HEK293 (cell line): Measurements from ENCODE around the gene ZBTB4.

Experiments used
- CTCF ChIP-seq: fragments of 450-650 bp; formaldehyde crosslinking; IDR thresholded peaks from 2 replicates; pipeline ENCODE4 v1.5.1; 2016; ENCODE audit warnings: missing biosample characterization, missing genetic modification characterization
- GLIS1 ChIP-seq: fragments of 450-650 bp; formaldehyde crosslinking; IDR thresholded peaks from 2 replicates; pipeline ENCODE4 v1.5.1; 2016; ENCODE audit warnings: missing biosample characterization, missing genetic modification characterization
- KLF16 ChIP-seq: fragments of 450-650 bp; formaldehyde crosslinking; IDR thresholded peaks from 2 replicates; pipeline ENCODE4 v1.5.1; 2017; ENCODE audit warnings: missing biosample characterization, missing genetic modification characterization
- SCRT1 ChIP-seq: fragments of 450-650 bp; formaldehyde crosslinking; IDR thresholded peaks from 2 replicates; pipeline ENCODE4 v1.5.1; 2016; ENCODE audit warnings: missing biosample characterization, missing genetic modification characterization, borderline replicate concordance
- ZBTB11 ChIP-seq: fragments of 450-650 bp; formaldehyde crosslinking; conservative IDR thresholded peaks from 2 replicates; pipeline ENCODE4 v1.5.1; 2016; ENCODE audit warnings: low read depth, missing biosample characterization, missing genetic modification characterization
- ZFHX2 ChIP-seq: fragments of 450-650 bp; formaldehyde crosslinking; conservative IDR thresholded peaks from 2 replicates; pipeline ENCODE4 v1.5.1; 2016; ENCODE audit warnings: missing biosample characterization, missing genetic modification characterization
- ZNF280C ChIP-seq: fragments of 450-650 bp; formaldehyde crosslinking; IDR thresholded peaks from 2 replicates; pipeline ENCODE4 v1.5.1; 2016; ENCODE audit warnings: missing biosample characterization, missing genetic modification characterization
- ZNF404 ChIP-seq: fragments of 450-650 bp; formaldehyde crosslinking; IDR thresholded peaks from 2 replicates; pipeline ENCODE4 v1.5.1; 2017; ENCODE audit warnings: missing biosample characterization, missing genetic modification characterization
- ZNF449 ChIP-seq: fragments of 450-650 bp; formaldehyde crosslinking; IDR thresholded peaks from 2 replicates; pipeline ENCODE4 v1.5.1; 2017; ENCODE audit warnings: missing biosample characterization, mild to moderate bottlenecking, missing genetic modification characterization, moderate library complexity
- ZNF518A ChIP-seq: fragments of 450-650 bp; formaldehyde crosslinking; conservative IDR thresholded peaks from 2 replicates; pipeline ENCODE4 v1.5.1; 2016; ENCODE audit warnings: low read depth, missing biosample characterization, missing genetic modification characterization
- ZNF530 ChIP-seq: fragments of 450-650 bp; formaldehyde crosslinking; IDR thresholded peaks from 2 replicates; pipeline ENCODE4 v1.5.1; 2016; ENCODE audit warnings: low read depth, missing biosample characterization, missing genetic modification characterization
- ZNF544 ChIP-seq: fragments of 450-650 bp; formaldehyde crosslinking; IDR thresholded peaks from 2 replicates; pipeline ENCODE4 v1.5.0; 2017; ENCODE audit warnings: missing biosample characterization, missing genetic modification characterization
- ZNF585B ChIP-seq: fragments of 450-650 bp; formaldehyde crosslinking; IDR thresholded peaks from 2 replicates; pipeline ENCODE4 v1.5.1; 2016; ENCODE audit warnings: missing biosample characterization, missing genetic modification characterization
- ZNF600 ChIP-seq: fragments of 450-650 bp; formaldehyde crosslinking; IDR thresholded peaks from 2 replicates; pipeline ENCODE4 v1.5.1; 2016; ENCODE audit warnings: missing biosample characterization, missing genetic modification characterization
- ZNF621 ChIP-seq: fragments of 450-650 bp; formaldehyde crosslinking; IDR thresholded peaks from 2 replicates; pipeline ENCODE4 v1.5.1; 2017; ENCODE audit warnings: missing biosample characterization, missing genetic modification characterization
- ZNF626 ChIP-seq: fragments of 450-650 bp; sonication (Bioruptor Pico); formaldehyde crosslinking; IDR thresholded peaks from 2 replicates; pipeline ENCODE4 v1.5.1; 2018; ENCODE audit warnings: missing biosample characterization, missing genetic modification characterization, inconsistent platforms
- ZNF660 ChIP-seq: fragments of 450-650 bp; IDR thresholded peaks from 2 replicates; pipeline ENCODE4 v1.5.1; 2018; ENCODE audit warnings: missing biosample characterization, mild to moderate bottlenecking, missing genetic modification characterization
- ZNF785 ChIP-seq: fragments of 450-650 bp; formaldehyde crosslinking; IDR thresholded peaks from 2 replicates; pipeline ENCODE4 v1.5.1; 2016; ENCODE audit warnings: missing biosample characterization, missing genetic modification characterization
- ZNF837 ChIP-seq: fragments of 450-650 bp; formaldehyde crosslinking; IDR thresholded peaks from 2 replicates; pipeline ENCODE4 v1.5.1; 2016; ENCODE audit warnings: missing biosample characterization, missing genetic modification characterization
- TF ChIP-seq, protein P1 (sequence below): fragments of 450-650 bp; formaldehyde crosslinking; IDR thresholded peaks from 2 replicates; pipeline ENCODE4 v1.5.1; 2016; ENCODE audit warnings: missing biosample characterization, missing genetic modification characterization
- TF ChIP-seq, protein P2 (sequence below): fragments of 450-650 bp; formaldehyde crosslinking; IDR thresholded peaks from 2 replicates; pipeline ENCODE4 v1.5.1; 2016; ENCODE audit warnings: missing biosample characterization, missing genetic modification characterization, low read depth

The ZBTB4 gene

DNA sequence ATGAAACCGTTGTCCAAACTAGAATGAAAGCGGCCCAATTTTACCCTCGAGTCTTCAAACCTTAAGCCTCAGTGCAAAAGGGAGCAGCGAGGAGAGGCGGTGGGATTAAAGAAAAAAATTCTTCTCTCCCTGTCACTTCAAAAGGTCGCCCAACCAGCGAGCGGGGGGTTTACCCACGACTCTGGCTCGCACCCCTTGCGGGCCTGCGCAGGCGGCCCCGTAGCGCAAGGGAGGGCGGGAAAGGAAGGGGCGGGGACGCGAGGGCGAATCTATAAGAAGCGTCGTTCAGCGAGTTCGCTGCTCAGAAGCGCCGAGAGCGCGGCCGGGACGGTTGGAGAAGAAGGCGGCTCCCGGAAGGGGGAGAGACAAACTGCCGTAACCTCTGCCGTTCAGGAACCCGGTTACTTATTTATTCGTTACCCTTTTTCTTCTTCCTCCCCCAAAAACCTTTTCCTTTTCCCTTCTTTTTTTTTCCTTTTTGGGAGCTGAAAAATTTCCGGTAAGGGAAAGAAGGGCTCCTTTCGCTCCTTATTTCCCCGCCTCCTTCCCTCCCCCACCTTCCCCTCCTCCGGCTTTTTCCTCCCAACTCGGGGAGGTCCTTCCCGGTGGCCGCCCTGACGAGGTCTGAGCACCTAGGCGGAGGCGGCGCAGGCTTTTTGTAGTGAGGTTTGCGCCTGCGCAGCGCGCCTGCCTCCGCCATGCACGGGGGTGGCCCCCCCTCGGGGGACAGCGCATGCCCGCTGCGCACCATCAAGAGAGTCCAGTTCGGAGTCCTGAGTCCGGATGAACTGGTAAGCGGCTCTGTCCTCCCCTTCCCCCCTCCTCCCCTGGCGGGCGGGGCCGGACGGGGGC, 4.9 kb upstream of the ZBTB4 start, which contains the start of gene POLR2A (continued):
- TF ChIP-seq ZBTB11 (tag by site-specific recombination) (peak; percentile 78), SCRT1 (no peak), ZNF621 (tag by site-specific recombination) (no peak), GLIS1 (tag by site-specific recombination) (peak; percentile 80), ZNF660 (tag by site-specific recombination) (peak; percentile 97), ZNF404 (no peak), ZNF585B (tag by site-specific recombination) (no peak), ZNF518A (0 out of 2 replicates have a peak, but pooled peaks have one; percentile 38), CTCF (tag by site-specific recombination) (no peak), ZNF626 (tag by site-specific recombination) (no peak), ZNF544 (tag by site-specific recombination) (no peak), ZNF785 (tag by site-specific recombination) (peak; percentile 77; the same call in 1 of the 2 replicates), ZFHX2 (tag by site-specific recombination) (peak; percentile 90), ZNF837 (tag by site-specific recombination) (peak; percentile 98), ZNF280C (tag by site-specific recombination) (no peak), KLF16 (tag by site-specific recombination) (peak; percentile 96), ZNF530 (no peak), ZNF449 (tag by site-specific recombination) (peak; percentile 76; the same call in 1 of the 2 replicates), ZNF600 (tag by site-specific recombination) (peak; percentile 87)
- TF ChIP-seq, protein P1, sequence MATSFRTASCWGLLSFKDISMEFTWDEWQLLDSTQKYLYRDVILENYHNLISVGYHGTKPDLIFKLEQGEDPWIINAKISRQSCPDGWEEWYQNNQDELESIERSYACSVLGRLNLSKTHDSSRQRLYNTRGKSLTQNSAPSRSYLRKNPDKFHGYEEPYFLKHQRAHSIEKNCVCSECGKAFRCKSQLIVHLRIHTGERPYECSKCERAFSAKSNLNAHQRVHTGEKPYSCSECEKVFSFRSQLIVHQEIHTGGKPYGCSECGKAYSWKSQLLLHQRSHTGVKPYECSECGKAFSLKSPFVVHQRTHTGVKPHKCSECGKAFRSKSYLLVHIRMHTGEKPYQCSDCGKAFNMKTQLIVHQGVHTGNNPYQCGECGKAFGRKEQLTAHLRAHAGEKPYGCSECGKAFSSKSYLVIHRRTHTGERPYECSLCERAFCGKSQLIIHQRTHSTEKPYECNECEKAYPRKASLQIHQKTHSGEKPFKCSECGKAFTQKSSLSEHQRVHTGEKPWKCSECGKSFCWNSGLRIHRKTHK (tag by site-specific recombination) = no peak
- TF ChIP-seq, protein P2, sequence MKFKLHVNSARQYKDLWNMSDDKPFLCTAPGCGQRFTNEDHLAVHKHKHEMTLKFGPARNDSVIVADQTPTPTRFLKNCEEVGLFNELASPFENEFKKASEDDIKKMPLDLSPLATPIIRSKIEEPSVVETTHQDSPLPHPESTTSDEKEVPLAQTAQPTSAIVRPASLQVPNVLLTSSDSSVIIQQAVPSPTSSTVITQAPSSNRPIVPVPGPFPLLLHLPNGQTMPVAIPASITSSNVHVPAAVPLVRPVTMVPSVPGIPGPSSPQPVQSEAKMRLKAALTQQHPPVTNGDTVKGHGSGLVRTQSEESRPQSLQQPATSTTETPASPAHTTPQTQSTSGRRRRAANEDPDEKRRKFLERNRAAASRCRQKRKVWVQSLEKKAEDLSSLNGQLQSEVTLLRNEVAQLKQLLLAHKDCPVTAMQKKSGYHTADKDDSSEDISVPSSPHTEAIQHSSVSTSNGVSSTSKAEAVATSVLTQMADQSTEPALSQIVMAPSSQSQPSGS = 0 out of 2 replicates have a peak, but pooled peaks have one; percentile 2
